Activated T-helper 1 cell treated with anti-CD3 and anti-CD28 coated beads, Interleukin-2, amount 50 U/mL, for 16 hours (primary cell): ENCODE data around the gene CC2D1A.

Source experiments
- DNase-seq, 2 donors: peaks; one replicate each; pipeline ENCODE4 v3.0.0-alpha.2; 2020; ENCODE audit warnings: low read depth in 1 of 2, low spot score in 1 of 2

Gene CC2D1A

DNA sequence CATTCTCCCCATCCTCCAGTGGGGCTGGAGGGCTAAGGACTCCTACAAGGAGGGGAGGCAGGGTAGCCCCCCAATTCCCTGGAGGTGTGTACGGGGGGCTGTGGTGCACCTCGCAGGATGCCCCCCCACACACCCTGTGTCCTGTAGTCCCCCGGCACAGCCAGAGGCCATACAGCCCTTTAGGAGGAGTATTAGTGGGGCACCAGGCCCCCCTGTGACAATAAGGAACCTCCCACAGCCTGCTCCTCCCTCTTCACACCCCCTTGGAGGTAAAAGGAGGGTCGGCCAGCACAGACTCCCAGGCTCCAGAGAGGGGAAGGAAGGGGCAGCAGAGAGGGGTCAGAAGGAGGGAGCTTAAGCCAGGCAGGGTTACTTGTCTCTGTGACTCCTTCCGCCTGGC lies 29.2 kb upstream of the CC2D1A start, which contains the start of gene NANOS3:
TSS of gene NANOS3 (plus strand) at position 301 of the 400 bp plus-strand sequence. CDS start 115 bp downstream, outside the sequence.
- DNase-seq = no peak

DNA sequence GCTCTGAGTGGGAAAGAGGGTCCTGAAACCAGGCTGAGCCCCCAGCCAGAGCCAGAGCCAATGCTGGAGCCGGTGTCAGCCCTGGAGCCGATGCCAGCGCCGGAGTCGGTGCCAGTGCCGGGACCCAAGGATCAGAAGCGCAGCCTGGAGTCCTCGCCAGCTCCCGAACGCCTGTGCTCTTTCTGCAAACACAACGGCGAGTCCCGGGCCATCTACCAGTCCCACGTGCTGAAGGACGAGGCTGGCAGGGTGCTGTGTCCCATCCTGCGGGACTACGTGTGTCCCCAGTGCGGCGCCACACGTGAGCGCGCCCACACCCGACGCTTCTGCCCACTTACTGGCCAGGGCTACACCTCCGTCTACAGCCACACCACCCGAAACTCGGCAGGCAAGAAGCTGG lies 28.7 kb upstream of the CC2D1A start:
- no peak for DNase-seq

DNA sequence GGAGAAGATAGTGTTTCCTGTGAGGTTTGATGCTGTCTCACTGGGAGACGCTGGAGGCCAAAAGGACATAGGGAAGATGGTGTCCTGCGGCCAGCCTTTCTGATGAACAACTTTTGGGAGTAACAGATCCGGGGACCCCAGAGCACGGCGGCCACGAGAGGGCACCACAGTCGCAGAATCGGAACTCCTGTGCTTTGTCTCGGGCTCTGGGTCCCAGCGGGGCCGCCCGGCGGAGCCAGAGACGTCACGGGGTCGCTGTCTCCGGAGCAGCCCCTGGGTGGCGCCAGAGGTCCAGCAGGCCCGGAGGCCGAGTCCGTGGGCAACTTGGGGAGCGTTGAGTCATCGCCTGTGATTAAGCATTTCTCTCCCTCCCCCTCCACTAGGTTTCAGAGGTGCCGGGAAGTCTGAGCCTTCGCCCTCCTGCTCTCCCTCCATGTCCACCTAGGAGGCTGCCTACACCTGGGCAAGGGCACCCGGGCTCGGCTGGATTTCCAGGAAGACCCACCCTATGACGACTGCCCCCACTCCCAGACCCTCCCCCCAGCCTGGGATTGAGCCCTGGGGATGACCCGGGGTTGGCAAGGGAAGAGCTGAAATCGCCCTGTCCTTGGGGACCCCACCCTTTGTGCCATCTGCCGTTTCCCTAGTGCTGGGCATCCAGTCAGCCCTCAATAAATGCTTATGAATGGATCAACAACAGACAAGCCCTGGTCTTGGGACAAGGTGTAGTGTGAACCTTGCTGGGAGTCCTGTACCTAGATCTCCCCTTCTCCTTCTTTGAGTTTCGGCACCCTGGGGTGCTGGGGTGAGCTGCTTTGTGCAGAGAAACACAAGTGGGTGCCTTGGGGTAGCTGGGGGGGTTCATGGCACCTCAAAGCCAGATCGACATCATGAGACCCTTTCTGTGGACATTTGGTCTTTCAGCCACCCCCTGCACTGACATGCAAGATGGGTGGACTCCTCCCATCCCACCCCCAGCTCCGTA lies 25.6 kb upstream of the CC2D1A start:
- DNase-seq = peak; percentile 96 to 98

DNA sequence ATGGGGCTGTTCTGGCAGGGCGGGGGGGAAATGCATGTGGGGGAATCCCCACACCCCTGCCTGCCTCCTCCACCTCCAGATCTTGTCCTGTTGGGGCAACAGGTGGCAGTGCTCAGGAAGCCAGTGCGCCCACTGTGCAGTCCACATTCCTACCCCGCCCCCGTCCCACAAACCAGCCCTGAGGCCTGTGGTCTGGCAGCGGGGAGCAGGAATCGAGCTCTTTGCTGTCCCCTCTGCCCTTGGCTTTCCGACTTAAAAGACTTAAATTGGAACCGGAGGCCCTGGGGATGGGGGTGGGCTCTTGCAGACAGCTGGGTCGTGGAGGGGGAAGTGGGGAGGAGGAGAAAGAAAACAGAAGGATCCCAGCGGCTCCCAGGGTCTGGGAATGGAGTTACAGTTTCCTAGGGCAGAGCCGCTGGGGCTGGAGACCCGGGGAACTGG lies 24.7 kb upstream of the CC2D1A start:
- DNase-seq = no peak

DNA sequence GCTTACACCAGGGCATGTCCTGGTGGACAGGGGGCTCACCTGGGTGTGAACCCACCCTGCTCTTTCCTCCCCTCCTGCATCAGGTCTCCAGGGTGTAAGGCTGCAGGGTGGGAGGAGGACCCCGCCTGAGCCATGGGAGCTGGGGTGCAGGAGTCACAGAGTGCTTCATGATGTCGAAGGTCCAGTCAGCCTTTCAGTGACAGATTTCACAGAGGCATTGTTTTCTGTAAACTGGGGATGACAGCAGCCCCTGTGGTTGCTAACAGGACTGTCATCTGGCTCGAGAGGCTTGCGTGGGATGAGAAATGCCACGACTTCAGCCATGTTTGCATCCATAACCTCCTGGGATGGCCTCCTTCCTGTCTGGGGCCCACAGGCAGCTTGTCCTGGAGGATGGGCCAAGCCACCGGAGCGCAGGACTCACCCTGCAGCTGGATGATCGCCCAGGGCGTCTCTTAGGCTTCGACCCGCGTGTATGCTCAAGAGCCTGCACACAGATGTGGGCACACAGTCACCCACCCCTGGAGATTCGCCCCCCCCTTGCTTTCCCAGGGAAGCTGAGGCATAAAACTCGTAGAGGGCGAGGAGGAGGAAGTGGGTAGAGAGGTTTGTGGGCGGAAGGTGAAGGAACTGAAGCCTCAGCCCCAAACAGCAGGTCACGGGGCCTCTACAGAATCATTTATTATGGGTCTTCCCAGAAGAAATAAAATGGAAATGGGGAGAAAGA lies 24.1 kb upstream of the CC2D1A start:
- DNase-seq = no peak

DNA sequence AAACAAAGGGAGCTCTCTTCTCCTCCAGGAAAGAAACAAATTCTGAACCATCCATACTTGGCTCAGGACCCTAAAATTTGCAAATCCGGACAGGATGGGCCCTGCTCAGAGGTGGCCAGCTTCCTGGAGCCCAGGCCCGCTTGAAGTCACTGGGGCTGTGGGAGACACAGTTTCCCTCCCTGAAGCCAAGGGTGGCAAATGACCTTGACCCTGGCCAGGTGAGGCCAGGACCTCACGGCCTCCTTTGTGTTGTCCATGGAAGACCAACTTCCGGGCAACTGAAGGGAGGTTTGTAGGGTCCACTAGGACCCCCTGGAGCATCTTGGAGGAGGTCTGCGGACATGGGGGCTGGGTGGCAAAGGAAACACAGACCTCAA lies 23.6 kb upstream of the CC2D1A start:
- DNase-seq = no peak

DNA sequence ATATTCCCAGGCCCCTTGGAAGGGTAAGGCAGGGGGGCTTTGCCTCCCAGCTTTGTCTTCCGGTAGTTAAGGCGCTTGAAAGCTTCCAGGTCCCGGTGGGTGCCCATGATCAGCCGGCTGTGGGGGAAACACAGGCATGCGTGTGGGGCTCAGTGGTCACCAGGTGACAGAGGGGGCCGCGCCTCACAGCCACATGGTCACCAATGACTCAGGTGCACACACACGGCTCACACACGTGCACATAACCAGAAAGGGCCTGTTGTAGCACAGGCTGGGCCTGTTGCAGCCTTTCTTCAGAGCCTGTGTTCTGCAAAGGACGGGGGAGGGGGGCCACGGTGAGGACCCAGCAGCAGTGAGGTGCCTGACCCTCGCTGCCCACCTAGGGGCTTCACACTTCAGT lies 23.2 kb upstream of the CC2D1A start:
- no peak for DNase-seq

DNA sequence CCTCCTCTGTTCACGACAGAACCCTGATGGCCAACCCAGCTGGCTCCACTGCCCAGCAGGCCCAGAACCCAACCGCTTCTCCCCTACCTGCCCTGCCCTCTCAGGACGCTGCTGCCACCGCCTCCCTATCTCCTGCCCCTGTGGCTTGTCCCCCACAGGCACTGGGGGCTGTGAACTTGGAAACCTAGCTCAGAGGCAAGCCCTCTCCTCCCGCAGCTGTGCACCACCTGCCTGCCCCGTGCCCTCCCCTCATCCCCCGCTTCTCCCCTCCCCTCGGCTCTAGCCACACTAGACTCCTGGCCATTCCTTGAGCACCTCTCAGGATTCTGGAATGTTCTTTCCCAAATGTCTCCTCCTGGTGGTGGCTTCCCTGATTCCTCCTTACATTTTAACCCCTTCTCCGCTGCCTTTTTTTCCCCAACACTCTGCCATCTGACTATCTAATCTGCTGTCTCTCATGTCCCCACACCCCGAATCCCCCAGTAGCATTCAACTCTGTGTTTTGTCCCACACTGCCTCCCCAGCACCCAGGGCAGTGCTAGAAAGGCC lies 22.4 kb upstream of the CC2D1A start:
- no peak for DNase-seq

DNA sequence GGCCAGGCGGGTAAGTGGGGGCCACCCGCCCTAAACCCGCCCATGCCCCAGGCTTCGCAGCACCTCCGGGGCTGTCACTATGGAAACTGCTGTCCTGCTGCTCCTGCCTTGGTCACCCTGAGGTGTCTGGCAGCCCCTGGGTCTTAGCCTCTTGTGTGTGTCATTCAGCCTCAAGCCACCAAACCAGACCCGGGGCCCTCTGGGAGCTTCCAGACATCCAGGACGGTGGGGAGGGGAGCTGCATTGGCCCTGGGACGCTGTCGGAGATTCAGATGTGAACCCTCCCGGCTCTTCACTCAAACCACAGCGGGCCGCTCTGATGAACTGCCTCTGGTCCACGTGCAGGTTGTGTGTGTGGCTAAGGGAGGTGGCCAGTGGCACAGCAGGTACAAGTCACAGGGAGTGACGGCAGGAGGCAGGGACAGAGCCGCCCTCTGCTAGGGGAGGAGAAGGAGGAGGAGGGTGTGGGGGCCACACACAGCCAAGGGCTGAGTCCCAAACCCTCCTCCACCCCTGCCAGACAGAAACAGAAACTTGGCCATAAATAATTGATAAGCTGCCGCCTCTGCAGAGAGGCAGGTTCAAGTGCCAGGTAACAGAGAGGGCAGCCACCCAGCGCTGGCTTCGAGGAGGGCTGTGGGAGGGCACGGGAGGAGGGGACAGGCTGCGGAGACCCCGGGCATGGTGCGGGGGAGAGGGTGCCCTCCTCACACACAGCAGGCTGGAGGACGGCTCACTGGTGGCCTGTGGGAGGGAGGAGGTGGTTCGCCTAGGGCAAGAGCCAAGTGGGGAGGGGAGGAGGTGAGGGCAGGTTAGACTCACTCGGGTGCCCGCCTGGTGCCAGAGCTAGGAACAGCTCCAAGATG lies 21.0 kb upstream of the CC2D1A start:
- no peak for DNase-seq

DNA sequence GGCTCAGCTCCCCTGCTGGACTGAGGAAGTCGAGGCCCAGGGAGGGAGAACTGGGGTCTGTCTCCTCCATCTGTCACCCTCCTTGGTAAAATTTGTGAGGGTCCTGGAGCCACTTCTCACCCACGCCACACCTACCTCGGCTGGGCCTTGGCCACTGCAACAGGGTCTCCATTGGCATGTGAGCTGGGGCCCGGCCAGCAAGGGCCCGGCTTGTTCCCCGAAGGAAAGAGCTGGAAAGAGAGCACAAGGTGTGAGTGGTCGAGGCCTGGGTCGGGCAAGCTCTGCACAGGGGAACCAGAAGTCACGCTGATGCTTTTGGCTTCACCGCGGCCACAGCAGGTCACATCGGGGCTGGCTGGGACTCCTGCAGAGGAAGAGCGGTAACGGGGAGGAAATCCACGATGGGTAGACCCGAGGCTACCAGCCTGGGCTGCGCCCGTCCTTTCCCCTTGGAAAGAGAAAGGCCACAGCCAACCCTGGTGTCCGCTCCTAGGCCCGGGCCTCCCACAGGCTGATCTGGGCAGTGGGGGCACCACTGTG lies 20.1 kb upstream of the CC2D1A start:
- no peak for DNase-seq

DNA sequence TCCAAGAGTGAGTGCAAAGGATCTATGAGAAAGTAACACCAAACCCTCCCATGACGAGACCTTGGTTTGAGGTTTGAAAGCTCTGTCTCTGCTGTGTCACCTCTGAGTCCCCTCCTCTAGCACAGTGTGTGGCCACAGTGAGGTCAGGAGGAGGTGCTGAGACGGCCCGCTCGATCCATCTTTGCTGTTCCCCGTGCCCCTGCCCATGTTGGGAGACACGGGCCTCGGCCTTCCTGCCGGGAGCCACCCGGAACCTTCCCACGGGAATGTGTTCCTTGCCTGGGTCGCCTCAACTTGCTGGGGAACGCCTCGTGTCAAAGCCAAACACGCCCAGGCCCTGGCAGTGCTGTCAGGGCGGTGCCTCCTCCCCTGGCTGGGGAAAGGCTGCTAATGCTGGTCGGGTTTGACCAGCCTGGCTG lies 19.0 kb upstream of the CC2D1A start:
- DNase-seq = no peak

DNA sequence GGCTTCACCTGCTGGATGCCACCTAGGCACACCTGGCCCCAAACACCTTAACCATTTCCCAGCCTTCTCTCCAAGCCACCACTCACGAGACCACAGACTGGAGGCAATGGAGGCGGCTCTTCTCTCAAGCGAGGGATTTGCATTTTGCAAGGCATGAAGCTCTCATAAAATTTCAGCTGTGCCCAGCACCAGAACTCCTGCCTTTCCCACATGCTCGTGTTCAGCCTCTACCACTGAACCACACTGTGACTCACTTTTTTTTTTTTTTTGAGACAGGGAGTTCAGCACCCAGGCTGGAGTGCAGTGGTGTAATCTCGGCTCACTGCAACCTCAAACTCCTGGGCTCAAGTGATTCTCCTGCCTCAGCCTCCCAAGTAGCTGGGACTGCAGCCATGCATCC lies 18.5 kb upstream of the CC2D1A start:
- no peak for DNase-seq

DNA sequence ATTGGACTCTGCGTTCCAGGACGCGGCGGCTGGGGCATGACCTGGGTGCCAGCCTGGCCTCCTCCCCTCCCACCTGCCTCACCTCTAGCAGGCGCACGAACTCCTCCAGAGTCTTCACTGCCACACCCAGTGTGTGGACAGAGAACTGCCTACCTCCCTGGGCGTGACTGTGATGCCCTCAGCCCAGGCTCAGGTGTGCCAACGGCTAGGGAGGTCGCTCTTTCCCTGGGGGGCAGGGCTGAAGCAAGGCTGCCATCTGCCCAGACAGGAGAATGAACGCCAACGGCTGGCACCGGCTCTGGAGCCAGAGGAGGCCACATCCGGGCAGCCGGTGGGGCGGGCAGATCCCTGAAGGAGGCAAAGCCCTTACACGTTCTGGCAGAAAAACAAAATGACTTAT lies 17.7 kb upstream of the CC2D1A start:
- DNase-seq = no peak

DNA sequence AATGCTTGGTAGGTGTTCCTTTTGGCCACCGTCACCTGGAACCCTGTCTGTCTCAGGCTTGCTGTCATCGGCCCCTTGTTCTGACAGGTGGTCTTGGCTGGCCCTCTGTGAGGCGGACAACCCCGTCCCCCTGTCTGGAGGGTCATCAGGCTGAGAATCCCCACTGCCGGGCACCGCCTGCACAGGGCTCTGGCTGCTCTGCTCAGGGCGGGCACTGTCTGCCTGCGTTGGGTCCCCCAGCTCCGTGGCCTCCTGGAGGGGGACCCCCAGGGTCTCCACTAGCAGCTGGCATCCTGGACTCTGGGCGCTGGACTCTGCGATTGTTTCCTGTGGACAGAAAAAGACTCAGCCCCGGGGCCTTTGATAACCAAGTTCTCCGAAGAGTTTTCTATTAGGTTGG lies 15.9 kb upstream of the CC2D1A start:
- DNase-seq = no peak

DNA sequence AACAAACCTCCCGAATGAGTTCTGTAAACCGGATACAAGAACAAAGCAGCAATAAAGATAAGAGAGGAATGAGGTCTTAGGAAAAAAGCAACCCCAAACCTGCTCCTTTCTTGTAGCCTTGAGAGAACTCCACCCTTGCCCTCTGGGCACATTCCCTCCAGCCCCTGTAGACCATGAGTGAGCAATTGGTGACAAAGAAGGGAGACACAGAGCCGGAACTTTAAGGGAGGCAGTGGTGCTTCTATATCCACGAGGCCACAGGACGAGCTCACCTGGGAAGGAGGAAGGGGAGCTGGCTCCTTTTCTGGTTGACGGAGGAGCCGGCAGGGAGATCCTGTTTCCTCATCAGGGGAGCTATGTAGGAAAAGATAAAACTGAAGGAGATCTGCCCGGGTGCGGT lies 13.1 kb upstream of the CC2D1A start:
- DNase-seq = no peak

DNA sequence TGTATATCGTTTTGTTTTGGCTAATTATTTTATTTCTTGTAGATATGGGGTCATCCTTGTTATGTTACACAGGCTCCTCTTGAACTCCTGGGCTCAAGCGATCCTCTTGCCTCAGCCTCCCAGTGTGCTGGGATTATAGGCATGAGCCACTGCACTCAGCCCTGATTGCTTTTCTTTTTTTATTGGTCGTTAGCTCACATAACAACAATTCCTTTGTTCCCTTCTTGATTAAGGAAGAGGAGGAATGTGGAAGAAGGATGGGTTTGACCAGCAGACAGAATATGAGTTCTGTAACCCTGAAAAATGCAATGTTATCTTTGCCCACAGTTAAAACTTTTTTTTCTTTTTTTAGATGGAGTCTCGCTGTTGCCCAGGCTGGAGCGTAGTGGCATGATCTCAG lies 11.4 kb upstream of the CC2D1A start:
- DNase-seq = no peak

DNA sequence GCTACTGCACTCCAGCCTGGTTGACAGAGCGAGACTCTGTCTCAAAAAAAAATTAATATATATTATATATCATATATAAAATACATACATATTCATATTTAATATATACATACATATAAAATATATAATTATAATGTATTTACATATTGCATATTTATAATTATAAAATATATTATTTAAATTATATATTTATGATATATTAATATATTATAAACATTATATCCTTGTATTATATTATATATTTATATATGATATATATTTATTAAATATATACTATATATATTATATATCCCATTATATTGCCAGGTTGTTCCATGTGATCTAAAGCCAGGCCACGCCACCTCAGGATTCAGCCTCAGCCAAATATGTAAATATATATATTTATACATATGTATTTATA lies 9.8 kb upstream of the CC2D1A start:
- no peak for DNase-seq

DNA sequence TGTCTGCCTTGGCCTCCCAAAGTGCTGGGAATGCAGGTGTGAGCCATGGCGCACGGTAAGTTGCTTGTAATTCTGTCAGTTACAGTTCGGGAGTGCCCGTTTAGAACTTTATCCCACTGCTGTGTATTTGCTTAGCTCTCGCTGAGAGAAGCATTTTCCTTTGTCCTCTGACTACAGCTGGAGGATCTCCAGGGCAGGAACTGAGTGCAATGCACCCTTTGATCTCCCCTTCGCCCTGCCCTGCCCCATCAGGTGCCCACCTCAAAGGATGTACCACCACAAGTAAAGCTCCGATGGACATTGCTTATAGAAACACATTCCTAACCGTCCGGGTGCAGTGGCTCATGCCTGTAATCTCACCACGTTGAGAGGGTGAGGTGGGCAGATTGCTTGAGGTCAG lies 6.6 kb upstream of the CC2D1A start:
- DNase-seq = no peak

DNA sequence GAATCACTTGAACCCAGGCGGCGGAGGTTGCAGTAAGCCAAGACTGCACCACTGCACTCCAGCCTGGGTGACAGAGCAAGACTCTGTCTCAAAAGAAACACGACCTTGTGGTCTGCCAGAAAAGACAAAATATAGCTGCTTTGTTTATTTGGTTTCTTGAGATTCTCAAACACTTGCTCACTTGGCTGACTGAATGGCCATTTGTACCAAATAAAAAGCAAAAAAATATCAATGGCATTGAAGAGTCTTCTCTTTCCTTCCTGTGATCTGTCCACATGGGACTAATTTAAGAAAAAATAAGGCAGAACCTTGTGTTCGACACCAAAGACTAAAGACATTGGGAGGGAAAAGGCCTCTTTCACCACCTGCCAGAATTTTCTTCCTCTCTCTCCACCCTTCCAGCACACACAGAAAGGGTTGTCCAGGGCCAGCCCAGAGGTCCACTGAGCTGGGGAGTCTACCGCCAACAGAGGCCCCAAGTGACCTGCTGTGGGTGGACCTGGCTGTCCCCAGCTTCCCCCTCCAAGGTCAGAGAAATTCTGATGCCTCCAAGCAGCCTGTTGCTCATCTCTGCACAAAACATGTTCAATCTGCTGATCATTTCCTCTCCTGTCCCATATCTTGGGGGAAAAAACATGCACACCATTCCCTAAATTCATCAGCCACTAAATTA lies 6.0 kb upstream of the CC2D1A start:
- DNase-seq = no peak

DNA sequence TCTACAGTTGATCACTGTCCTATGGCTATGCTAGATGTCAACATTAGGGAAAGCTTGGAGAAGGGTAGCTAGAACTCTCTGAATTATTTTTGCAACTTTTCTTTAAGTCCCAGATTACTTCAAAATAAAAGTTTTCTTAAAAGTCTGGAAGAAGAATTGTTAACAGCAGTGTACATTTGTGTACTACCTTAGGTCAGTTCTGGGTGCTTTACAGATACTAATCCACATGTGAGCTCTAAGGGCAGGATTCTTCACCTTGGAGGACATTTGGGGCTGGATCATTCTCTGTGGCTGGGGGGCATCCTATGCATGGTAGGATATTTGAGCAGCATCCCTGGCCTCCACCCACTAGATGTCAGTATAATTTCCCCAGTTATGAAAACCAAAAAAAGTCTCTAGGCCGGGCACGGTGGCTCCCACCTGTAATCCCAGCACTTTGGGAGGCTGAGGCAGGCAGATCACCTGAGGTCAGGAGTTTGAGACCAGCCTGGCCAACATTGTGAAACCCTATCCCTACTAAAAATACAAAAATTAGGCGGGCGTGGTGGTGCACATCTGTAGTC lies 2.9 kb upstream of the CC2D1A start:
- DNase-seq = no peak
